A204.1 (cell line): ENCODE measurements around the gene TMEM200B.
"Not testable (repeated sequence)": the region's sequence is repeated elsewhere in the genome, so short reads cannot be mapped to it uniquely, and the experiment has no call there.

Experiments
- FAIRE-seq: peaks from 2 replicates; lab custom pipeline; 2012; peaks lifted over from hg19 to GRCh38; lab: Jason Lieb, UNC

Gene TMEM200B

DNA sequence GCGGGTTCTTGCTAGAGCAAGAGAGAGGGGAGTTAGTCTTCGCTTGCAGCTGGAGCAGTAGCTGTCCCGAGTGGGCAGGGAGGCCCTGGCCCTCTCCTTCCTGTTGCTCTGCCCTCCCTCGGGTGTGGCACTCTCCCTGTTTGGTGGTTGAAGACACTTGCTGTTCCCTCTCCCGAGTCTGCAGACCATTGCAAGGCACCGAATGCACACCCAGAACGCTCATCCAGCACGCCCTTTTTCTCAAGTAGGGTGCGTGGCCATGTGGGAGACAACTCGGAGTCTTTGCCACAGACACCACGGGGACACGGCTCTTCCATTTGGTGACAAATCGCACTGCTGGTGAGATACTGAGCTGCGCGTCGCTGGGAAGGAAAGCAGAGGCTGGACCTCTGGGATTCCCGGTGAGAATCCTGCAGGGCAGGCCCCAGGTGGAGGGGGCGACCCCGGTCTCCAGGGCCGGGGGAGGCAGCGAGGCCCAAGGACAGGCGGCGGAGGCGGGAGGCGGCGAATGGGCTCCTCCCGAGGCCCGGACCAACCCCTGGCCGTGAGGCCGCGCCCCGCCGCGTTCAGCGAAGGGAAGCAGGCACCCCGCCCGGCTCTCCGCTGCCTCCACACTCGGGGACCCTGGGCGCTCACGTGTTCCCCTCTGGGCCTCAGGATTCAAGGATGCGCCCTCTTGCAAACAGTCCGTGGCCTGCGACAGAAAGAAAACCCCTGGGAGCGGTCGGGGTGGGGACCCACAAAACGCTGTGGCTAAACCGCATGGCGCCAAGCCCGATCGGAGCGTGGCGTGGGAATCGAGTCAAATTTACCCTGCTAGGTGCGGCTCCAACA lies 10.4 kb upstream of the TMEM200B start:
- no peak for FAIRE-seq

DNA sequence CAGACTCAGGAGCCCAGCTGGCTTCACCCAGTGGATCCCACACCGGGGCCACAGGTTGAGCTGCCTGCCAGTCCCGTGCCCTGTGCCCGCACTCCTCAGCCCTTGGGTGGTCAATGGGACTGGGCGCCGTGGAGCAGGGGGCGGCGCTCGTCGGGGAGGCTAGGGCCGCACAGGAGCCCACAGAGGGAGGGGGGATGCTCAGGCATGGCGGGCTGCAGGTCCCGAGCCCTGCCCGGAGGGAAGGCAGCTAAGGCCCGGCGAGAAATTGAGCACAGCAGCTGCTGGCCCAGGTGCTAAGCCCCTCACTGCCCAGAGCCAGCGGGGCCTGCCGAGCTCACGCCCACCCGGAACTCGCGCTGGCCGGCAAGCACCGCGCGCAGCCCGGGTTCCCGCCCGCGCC lies 7.4 kb upstream of the TMEM200B start:
- not testable (repeated sequence) for FAIRE-seq

DNA sequence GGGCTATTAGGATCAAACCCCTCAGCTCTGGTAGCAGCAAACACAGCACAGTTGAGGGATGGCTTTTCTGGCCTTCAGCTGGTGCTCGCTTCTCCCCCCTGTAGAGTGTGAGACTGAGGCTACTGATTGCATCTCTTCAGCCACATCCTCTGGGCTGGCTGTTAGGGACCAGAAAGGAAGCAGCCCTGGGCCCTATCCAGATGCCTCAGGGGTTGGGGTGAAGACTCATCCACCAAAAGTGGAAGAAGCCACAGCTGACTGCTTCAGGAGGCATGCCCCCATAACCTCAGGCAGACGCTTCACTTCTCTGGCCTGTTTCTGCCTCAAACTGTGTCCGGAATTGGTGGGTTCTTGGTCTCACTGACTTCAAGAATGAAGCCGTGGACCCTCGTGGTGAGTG lies 6.2 kb upstream of the TMEM200B start:
- no peak for FAIRE-seq

DNA sequence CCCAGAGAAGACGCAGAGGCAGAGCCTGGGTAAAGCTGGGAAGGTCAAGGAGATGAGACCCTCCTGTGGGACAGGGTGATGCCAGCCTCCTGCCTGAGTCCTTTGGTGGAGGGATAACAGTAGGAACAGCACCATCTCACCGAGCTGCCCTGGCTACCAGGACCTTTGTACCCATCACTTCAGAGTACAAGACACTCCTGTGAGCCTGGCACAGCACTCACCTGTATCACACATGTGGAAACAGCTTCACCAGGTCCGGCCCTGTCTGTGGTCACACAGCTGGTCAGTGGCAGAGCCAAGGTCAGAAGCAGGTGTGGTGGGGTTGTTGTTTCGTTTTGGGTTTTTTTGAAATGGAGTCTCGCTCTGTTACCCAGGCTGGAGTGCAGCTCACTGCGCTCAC lies 5.0 kb upstream of the TMEM200B start:
- no peak for FAIRE-seq

DNA sequence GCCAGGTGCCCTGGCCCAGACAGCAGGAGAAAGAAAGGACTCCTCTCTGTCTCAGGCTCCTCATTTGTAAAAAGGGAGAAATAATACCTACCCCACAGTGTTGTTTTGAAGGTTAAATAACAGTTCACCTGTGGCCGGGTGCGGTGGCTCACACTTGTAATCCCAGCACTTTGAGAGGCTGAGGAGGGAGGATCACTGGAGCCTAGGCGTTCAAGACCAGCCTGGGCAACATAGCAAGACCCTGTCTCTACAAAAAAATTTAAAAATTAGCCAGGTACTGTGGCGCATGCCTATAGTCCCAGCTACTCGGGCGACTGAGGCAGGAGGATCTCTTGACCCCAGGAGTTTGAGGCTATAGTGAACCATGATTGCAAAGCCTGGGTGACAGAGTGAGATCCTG lies 2.5 kb upstream of the TMEM200B start:
- no peak for FAIRE-seq

DNA sequence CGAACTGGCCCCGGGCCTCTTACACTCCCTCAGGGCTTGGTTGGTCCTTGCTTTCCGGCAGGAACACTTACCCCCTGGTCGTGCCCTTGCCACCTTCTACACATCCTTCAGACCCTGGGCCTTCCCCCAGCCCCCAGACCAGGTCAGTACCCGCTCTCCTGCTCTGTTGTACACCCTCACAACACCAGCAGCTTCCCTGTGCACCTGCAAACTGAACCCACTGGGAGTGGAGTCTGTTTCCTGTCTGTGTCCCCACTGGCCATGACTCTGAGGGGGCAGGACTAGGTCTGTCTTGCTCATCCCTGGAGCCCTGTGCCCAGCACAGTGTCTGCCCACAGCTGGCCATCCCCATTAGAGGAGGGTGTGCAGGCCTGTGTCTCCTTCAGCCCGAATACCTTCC lies 2.1 kb upstream of the TMEM200B start:
- FAIRE-seq: no peak

DNA sequence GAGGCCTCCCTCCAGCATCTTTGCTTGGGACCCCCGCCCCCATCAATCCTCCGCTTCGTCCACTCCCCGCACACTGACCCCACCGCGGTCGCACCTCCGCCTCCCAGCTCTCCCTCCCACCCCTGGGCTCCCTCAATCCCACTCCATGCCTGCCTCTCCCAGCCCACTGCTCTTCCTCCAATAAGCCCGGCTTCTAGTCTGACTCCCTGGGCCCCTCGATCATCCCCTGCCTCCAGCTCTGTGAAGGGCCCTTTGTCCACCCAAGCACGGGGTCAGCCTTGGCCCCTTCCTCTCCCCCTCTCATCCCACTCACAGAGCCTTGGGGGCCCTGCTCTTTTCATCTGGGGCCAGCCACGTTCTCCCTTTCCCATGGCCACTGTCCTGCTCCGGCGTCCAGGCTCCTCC lies 1.5 kb upstream of the TMEM200B start:
- FAIRE-seq: no peak

DNA sequence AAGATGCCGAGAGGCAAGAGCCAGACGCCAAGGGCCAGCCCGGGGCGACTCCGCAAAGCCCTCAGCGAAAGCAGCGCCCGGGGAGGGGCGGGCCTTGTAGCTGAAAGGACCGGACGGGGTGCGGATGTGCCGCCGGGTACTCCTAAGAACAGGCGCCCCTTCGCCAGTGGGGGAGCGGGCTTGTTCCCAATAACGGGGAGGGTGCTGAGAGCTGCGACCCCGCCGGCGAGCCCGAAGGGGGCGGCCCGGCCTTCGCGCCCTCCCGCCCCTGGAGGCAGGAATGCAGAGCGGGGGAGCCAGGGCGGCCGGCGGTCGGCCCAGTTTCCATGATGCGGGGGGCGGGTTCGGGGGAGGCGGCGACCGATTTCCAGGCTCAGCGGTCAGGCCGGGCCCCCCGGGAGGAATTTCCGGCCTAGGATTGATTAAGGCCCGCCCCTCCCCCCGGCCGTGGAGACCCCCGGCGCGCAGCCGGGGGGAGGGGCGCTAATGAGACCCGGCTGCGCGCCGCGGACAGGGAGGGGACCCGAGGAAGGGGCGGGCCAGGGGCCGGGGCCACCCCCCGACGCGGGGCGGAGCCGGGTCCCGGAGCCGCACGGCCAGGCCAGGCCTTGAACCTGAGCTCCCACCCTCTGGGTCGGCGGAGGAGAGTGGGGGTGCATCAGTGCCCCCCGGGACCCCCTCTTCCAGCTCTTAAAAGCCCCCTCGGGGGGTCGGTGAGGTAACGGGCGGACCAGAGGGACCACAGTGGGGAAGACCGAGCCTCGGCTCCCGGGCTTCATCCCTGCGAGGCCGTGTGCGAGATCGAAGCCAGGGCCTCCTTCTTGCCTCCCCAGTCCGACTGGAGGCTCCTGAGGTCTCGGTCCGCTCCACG lies 898 bp upstream of the TMEM200B start:
- FAIRE-seq: no peak

DNA sequence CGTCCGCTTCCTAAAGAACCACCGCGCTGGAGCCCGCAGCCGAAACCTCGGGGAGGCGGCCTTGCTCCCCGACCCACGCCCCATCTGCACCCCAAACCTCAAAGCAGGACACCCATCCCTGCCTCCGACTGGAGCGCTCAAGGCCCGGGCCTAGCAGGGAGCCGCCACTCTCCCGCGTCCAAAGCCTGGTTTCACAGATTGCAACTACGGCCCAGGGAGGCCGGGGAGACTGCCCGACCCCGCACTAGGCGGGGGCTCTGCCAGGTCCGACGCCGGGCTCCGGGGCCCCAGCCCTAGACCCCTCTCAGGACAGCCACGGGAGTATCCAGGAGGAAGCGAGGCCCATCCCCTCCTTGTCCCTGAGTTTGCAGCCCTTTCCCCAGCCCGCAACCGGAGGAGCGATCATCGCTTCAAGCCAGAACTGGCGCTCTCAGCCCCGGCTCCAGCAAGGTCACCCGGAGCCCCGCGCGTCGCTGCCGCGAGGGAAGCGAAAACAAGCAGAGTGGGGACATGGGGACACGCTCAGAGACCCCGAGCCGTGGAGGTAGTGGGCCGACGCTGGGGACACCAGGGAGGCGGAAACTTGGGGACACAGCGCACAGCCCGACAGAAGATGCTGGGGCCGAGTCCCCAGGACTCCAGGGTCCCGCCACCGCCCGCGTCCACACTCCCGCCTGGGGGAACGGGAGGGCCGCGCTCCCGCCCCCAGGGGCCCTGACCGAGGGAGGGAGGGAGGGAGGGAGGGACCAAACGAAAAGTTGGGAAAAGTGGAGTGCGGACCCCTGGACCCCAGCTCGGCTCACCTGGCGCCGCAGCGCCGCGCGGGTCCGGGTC lies 433 bp downstream of the TMEM200B start:
- no peak for FAIRE-seq

DNA sequence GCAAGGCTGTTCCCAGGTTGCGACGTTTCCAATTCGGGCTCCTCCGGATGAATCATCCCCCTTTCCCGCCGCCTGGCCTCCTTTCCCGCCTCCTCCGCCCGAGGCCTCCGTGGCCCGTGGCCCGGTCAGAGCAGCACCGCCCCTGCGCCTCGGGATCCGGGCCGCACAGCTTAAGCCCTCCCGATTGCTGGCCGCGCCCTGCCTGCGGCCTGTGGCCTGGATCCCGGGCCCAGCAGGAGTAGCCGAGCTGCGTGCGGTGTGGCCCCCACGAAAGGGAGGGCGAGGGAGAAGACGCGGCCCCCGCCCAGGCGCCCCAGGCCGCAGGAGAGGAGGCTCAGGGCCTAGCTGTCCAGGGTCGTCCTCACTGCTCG lies 1.0 kb downstream of the TMEM200B start:
- no peak for FAIRE-seq

DNA sequence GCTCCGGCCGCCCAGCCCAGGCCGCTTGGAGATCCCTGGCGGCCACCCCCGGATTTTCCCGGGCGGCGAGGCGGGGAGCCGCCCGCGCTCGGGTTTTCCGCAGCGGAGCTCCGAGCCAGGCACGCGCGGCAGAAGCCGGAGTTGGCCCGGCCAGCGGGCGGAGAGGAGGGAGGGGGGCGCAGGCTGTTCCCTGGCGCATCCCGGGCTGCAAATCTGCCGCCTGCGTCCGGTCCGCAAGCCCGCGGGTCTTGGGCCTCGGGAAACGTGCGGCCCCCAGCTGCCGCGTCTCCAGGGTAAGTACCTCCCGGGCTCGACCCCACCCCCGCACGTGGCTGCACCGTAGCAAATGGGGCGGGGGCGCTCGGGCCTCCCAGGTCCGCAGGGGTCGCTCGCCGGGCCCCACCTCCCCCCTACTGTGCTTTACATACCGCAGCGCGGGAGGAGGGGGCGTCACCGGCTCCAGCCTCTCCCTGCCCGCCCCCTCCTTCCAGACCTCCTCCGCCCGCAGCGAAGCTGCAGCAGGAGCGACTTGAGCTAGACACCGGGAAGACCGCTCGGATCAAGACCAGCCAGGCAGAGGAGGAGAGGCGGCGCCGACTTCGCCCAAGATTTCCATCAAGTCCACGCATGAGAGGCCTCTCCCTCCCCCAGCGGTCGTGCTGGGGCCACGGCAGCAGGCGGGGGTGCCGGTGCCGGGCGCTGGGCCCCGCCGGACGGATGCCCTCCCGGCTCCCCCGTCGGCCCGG lies 1.6 kb downstream of the TMEM200B start:
- FAIRE-seq: no peak

DNA sequence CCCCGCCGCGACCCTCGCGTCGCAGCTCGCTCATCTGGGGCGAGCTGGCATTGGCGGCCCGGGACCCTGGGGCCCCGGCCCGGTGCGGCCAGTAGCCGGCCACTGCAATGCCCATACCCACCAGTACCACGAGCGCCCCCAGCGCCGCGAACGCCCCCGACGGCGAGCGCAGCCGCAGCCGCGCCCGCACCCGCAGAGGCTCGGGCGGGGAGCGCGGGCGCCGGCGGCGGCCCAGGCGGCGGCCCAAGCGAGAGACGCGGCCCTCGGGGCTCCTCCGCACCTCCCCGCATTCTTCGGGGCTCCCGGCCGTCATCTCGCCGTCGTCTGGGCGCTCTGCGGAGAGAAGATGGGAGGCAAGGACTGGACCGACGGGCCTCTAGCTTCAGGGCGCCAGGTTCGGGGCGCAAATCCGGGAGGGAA lies 2.2 kb downstream of the TMEM200B start:
- no peak for FAIRE-seq

DNA sequence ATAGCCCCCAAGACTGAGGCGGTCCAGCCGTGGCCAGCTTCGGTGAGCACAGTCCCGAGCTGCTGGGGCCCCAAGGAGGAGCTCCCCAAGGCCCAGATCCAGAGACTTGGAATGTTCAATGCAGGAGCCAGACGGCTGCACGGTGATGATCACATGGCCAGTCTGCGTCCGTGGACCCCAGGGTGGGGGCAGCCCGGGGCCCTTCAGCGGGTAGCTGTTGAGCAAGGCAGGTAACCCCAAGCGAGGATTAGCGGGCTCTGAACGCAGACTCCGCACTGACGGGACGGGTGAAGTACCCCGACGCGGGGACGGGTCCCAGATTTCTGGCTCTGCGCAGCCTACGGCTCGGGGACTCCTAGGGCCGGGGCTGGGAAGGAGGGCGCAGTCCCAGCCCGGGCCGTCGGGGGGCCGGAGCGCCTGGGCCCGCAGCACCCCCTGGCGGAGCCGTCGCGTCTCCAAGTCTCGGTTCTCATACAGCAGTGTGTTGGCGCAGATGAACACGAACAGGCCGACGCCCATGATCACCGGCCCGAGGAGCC lies 2.7 kb downstream of the TMEM200B start:
- FAIRE-seq: no peak

DNA sequence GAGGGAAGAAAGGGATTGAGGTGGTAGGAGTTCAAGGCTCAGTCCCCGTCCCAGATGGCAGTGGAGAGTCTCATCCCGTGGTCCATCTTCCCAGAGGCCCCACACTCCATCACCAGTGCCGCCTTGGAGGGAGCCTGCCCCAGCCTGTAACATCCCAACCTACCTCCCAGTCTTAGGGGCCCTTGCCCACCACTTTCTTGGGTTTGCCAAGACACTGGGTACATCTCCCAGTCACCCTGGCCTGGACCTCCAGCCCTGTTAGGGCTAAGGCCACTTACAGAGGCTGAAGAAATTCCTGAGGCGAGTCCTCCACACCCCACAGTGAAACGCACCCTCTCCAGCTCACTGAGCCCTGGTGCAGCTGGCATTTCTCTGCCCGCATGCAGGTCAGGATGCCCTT lies 3.3 kb downstream of the TMEM200B start:
- FAIRE-seq: no peak

DNA sequence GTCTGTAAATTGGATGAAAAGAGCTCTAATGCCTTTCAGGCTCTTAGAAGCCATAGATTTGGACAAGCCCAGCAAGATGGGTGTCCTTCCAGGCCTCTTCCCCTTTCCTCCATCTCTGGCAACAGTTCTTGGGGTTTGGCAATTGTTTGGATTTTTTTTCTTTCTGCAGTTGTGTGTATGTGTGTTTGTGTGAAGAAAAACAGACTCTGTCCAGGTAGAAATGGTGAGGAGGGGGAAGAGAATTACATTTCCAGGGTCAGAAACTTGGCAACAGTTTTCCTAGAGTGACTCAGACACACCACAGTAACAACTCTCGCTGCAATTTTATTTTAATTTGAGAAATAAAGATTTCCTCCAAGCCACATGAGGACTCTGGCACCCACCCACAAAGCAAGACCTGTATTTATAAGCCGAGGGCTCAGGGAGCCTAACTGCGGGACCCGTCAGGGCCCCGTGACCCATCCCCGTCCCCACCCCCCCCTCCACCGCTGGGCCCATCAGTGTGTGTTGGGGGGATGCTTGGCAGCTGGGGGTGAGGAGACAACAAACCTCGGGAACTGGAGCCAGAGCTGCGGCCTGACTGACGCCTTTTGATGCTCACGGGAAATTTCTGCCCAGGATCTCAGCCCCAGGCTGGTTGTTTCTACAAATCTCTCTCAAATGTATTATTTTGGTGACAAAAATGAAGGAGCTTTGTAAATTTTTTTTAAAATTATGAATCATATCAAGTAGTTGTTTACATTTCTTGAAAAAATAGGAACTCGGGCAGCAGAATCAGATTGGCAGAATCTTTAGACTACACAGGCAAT lies 4.4 kb downstream of the TMEM200B start:
- no peak for FAIRE-seq

DNA sequence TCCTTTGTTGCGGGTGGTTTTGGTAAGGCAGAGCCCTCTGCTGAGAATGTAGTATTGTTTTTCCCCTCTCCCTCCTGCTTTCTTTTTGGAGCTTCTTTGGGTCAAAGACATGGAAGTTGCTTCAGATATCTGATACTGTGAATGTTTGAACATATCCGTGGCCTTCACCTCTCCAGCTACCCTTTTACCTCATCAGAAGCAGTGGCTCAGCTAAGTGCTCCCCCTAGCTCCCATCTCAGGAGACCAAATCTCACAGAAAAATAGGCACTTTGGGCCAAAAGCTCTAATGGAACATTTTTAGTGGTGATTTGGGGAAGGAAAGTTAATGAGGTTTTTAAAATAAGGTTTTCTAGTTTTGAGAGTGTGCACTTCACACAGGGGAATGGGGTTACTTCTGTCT lies 6.3 kb downstream of the TMEM200B start:
- no peak for FAIRE-seq

DNA sequence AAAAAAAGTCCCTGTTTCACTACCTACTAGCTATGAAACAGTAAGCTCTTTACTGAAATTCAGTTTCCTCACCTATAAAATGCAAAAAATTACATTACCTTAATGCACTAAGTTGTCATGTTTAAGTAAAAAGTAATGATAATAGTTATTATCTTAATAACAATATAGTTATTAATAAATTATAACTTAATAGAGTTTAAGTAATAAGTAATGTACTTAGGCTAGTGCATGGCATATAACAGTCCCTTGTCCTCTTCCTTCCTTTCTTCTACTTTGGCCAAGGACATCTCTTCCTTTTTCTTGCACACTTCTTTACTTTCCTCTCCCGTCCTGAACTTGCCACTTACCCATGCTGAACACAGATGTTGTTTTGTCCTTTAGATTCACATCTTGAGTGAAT lies 9.0 kb downstream of the TMEM200B start:
- FAIRE-seq: no peak

DNA sequence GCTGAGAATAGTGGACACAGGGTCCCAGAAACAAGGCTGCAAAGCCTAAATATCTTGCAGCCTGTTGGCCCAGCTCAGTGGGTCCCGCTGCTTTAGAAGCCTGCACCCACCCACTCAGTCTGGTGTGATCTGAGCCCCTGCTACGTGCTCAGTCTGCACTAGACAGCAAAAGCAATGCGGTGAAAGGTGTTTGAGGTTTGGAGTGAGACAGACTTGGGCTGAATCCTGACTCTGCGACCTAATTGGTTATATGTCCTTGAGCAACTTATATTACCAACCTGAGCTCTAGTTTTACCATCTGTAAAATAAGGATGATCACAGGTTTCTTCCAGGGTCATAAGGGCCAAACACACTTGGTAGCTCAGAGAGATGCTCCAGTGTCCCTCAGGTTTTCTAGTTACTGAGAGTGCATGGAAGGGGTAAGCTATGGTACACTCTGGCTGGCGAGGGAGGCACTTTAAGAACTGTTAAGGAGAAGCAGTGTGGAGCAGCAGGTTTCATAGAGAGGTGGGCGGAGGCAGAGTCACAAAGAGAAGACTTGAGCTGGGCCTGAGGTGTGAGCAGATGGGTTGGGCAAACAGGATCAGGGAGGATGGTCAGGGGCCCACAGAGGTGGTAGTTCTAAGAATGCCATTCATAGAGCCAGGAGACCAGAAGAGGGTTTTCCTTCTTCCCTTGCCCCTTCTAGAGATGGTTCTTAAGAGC lies 10.1 kb downstream of the TMEM200B start:
- FAIRE-seq: no peak

DNA sequence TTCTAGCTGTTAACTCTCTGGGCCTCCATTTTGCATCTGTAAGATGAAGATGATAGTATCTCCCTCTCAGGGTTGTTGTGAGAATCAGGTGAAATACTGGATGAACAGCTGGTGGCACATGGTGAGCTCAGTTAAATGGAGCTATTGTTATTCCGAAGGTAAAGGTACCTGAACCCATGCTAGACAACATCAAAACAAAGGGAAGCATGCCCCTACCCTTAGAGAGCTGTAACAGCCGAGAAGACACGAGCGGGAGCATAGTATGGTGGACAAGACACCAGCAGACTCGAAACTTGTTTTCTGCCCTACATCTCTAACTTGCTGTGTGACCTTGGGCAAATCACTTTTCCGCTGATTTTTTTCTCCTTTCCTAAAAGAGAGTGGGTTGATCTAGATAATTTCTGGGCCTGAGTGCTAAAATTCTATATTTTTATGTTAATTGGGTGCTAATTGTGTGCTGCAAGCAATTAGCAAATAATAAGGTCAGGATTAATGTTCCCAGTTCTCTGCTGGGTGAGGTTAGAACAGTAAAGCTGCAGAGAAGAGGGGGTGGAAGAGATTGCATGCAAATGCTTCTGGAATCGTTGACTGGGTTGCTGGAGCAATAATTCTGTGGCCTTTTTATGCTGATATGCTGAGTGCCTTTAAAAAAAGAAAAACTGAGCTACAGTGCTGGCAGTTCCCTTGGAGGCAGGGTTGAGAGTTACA lies 10.8 kb downstream of the TMEM200B start:
- no peak for FAIRE-seq
